Prostate gland (tissue), 2 donors: ENCODE measurements around the gene PIM3. TPM values are rescaled to one million over a fixed set of nuclear protein-coding genes. Genes with fewer than 3 reads are reported as not detected.
A peak's percentile ranks its signal among the peaks of the same experiment; 100 is the strongest.

Source experiments
- DNase-seq: peaks from one replicate; pipeline ENCODE4 v3.0.0-alpha.2; 2019; ENCODE audit warnings: low spot score
- H3K27ac ChIP-seq, 2 donors: fragments of 200-600 bp; sonication (generic); 2 replicates each; pipeline ENCODE4 v1.5.1; 2017 to 2019
- H3K27me3 ChIP-seq: fragments of 200-600 bp; sonication (generic); replicated peaks from 2 replicates; pipeline ENCODE4 v1.5.1; 2019; ENCODE audit not compliant: insufficient read depth
- H3K36me3 ChIP-seq, 2 donors: fragments of 200-600 bp; sonication (generic); 1 replicate in 1 of 2; 2 replicates in 1 of 2; pipeline versions ENCODE4 v1.5.1 to v1.8.1; 2017 to 2019
- H3K4me1 ChIP-seq: fragments of 200-600 bp; sonication (generic); replicated peaks from 2 replicates; pipeline ENCODE4 v1.5.1; 2019
- H3K4me3 ChIP-seq, 2 donors: fragments of 200-600 bp; sonication (generic); 2 replicates each; pipeline ENCODE4 v1.5.1; 2017 to 2019
- H3K9me3 ChIP-seq: fragments of 200-600 bp; sonication (generic); 2 replicates; pipeline ENCODE4 v1.5.1; 2017
- CTCF ChIP-seq, 4 experiments: fragments of 200-600 bp in 2 of 4; fragments of 450-650 bp in 2 of 4; sonication (generic) in 2 of 4; IDR thresholded peaks; 1 replicate in 3 of 4; 2 replicates in 1 of 4; pipeline ENCODE4 v1.5.1; 2016 to 2019; ENCODE audit warnings: antibody characterized with exemption in 4 of 4, mild to moderate bottlenecking in 2 of 4, moderate library complexity in 2 of 4
- POLR2A ChIP-seq: fragments of 450-650 bp; IDR thresholded peaks from one replicate; pipeline ENCODE4 v1.6.1; 2016; ENCODE audit warnings: antibody characterized with exemption, mild to moderate bottlenecking
- POLR2AphosphoS5 ChIP-seq: sonication (generic); formaldehyde crosslinking; IDR thresholded peaks from one replicate; pipeline ENCODE4 v1.6.1; 2017; ENCODE audit warnings: antibody characterized with exemption
- WGBS: methylation state at CpG from one replicate; pipeline ENCODE4 v1.1.5; 2018; 5-methylcytosine and 5-hydroxymethylcytosine counted together
- intact Hi-C: fragments of 100-400 bp; cut with DNase I; formaldehyde crosslinking; loops from one replicate; pipeline ENCODE4 v1.14.2; 2022
- total RNA-seq, 2 donors: library from RNA; depleted of rRNA; stranded (reverse); fragments of >200 nt; gene quantifications; one replicate each; pipeline ENCODE4 v1.1.0, GENCODE V29; 2016

The PIM3 gene
- total RNA-seq, 2 donors from 2014 or later, result 126 to 183 TPM

- H3K27me3 ChIP-seq, result no peaks in the 10 kb centered on the region
- H3K9me3 ChIP-seq, result no peaks in the 10 kb centered on the region
- intact Hi-C loops, result loop anchor here (2.0 to 10.0 kb wide), 2 partner anchors 21 to 267 kb away; partner anchors contain the start of gene SELENOO
- DNase-seq, result no peak
- H3K4me3 ChIP-seq, result no peak overlapping the region
- H3K4me1 ChIP-seq, result peaks cover 18% of the 10 kb centered on the region
- H3K27ac ChIP-seq, result peak overlapping the region in 1 of 2 donors; percentile 95
- WGBS, result 87% methylated on average over 27 of the region's 27 CpGs
- no peaks in the 10 kb centered on the region for H3K36me3 ChIP-seq
- TF ChIP-seq POLR2A (no peak), POLR2AphosphoS5 (no peak), CTCF (IDR thresholded peaks at IDR 0.05) (no peak)
These were observed 22.6 kb upstream of the PIM3 start for GRCh38 chr22:49937758-49938564.

- H3K4me1 ChIP-seq, result peaks cover 18% of the 10 kb centered on the region
- no peaks in the 10 kb centered on the region for H3K36me3 ChIP-seq
- no peak overlapping the region for H3K4me3 ChIP-seq
- TF ChIP-seq POLR2AphosphoS5 (no peak), POLR2A (no peak), CTCF (IDR thresholded peaks at IDR 0.05) (no peak)
- no peak overlapping the region for H3K27ac ChIP-seq
- no peaks in the 10 kb centered on the region for H3K27me3 ChIP-seq
- no peak for DNase-seq
- no peaks in the 10 kb centered on the region for H3K9me3 ChIP-seq
- intact Hi-C loops, result loop anchor here (10.0 kb wide), 1 partner anchor 266 kb away; the partner anchor contains the start of gene SELENOO
- 87% methylated on average over 19 of the region's 19 CpGs for WGBS
These were observed 21.9 kb upstream of the PIM3 start for GRCh38 chr22:49938565-49939136.

GRCh38 chr22:49941507-49942316 lies 18.9 kb upstream of the PIM3 start:
- TF ChIP-seq POLR2AphosphoS5 (no peak), POLR2A (no peak), CTCF (IDR thresholded peaks at IDR 0.05) (no peak)
- 97% methylated on average over 17 of the region's 17 CpGs for WGBS
- Histone ChIP-seq H3K36me3 (no peaks in the 10 kb centered on the region), H3K4me3 (no peak overlapping the region), H3K9me3 (no peaks in the 10 kb centered on the region), H3K27ac (no peak overlapping the region), H3K4me1 (peaks cover 4% of the 10 kb centered on the region), H3K27me3 (no peaks in the 10 kb centered on the region)
- intact Hi-C loops, result no loop called here
- no peak for DNase-seq

- H3K4me3 ChIP-seq, result no peak overlapping the region
- H3K27ac ChIP-seq, result no peak overlapping the region
- H3K4me1 ChIP-seq, result peaks cover 11% of the 10 kb centered on the region
- 86% methylated on average over 19 of the region's 21 CpGs for WGBS
- DNase-seq, result no peak
- no peaks in the 10 kb centered on the region for H3K9me3 ChIP-seq
- no peak for TF ChIP-seq CTCF (IDR thresholded peaks at IDR 0.05)
- no peak for TF ChIP-seq POLR2A
- TF ChIP-seq POLR2AphosphoS5, result no peak
- intact Hi-C loops, result no loop called here
- H3K36me3 ChIP-seq, result no peaks in the 10 kb centered on the region
- H3K27me3 ChIP-seq, result no peaks in the 10 kb centered on the region
These were observed 17.8 kb upstream of the PIM3 start for GRCh38 chr22:49942565-49943404.
